ENCODE measurements around the gene HNRNPA3. TPM values are rescaled to one million over a fixed set of nuclear protein-coding genes. Genes with fewer than 3 reads are reported as not detected.

Gene HNRNPA3
- total and polyA plus RNA-seq, 2 of the 13 experiments (the other 11 are each of a cell fraction or from before 2014, with no cell fraction given): 73.3 to 97.7 TPM

DNA sequence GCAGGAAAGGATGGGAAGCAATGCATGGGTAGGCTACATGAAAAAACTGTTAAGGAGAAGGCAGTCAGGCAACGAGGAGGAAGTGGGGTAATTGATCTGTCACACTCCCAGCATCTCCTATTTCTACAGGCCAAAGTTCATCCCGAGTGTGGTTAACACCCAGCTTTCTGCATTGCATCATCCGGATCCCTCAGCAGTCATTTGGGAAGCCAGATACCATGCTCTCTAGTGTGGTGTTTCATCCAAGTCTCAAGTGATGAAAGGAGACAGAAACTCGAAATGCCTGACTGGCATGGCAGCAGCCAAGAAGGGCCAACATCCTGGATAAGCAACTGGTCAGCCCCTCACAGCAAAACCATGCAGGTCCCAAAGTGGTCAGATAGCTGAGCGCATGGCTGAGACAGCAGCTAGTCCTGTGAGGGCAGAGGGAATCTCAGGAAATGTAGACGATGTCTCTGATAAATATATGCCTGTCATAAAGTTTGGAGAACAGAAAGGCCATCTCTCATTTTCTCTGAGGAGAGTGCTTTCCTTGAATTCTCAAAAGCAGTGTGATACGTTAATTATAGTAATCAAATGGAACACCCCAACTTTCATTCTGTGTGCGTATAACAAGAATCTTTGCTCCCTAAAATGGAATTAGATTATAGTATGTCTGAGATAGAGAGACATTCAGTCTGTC lies 24.8 kb upstream of the HNRNPA3 start (continued):
- TF ChIP-seq, protein P1, sequence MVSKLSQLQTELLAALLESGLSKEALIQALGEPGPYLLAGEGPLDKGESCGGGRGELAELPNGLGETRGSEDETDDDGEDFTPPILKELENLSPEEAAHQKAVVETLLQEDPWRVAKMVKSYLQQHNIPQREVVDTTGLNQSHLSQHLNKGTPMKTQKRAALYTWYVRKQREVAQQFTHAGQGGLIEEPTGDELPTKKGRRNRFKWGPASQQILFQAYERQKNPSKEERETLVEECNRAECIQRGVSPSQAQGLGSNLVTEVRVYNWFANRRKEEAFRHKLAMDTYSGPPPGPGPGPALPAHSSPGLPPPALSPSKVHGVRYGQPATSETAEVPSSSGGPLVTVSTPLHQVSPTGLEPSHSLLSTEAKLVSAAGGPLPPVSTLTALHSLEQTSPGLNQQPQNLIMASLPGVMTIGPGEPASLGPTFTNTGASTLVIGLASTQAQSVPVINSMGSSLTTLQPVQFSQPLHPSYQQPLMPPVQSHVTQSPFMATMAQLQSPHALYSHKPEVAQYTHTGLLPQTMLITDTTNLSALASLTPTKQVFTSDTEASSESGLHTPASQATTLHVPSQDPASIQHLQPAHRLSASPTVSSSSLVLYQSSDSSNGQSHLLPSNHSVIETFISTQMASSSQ (IDR thresholded peaks at IDR 0.05; ENCODE audit: low read depth): no peak
- TF ChIP-seq, protein P1 (CRISPR knock-in tag; IDR thresholded peaks at IDR 0.05; ENCODE audit: borderline replicate concordance): peak; percentile 71; the same call in 1 of the 2 replicates
- TF ChIP-seq ZNF562 (CRISPR knock-in tag; IDR thresholded peaks at IDR 0.05; ENCODE audit: borderline replicate concordance) (no peak), ZNF703 (CRISPR knock-in tag; IDR thresholded peaks at IDR 0.05; ENCODE audit: borderline replicate concordance) (no peak), ZNF547 (CRISPR knock-in tag; IDR thresholded peaks at IDR 0.05) (no peak), ZNF337 (CRISPR knock-in tag; IDR thresholded peaks at IDR 0.05; ENCODE audit: borderline replicate concordance, low read depth) (peak; percentile 52; the same call in 1 of the 2 replicates), SP1 (IDR thresholded peaks at IDR 0.05) (no peak), SP1 (CRISPR knock-in tag; IDR thresholded peaks at IDR 0.05) (no peak), ETV6 (CRISPR knock-in tag; conservative IDR thresholded peaks at IDR 0.05) (no peak), ZSCAN20 (CRISPR knock-in tag; IDR thresholded peaks at IDR 0.05; ENCODE audit: borderline replicate concordance) (no peak), GABPB1 (CRISPR knock-in tag; IDR thresholded peaks at IDR 0.05) (peak; percentile 87), ZSCAN29 (CRISPR knock-in tag; conservative IDR thresholded peaks at IDR 0.05) (peak; percentile 97), PHF5A (CRISPR knock-in tag; IDR thresholded peaks at IDR 0.05; ENCODE audit: low read depth, unreplicated experiment) (peak; percentile 94), SP4 (CRISPR knock-in tag; IDR thresholded peaks at IDR 0.05) (peak; percentile 28; the same call in 1 of the 2 replicates), MAZ (IDR thresholded peaks at IDR 0.05; ENCODE audit: borderline replicate concordance, low read depth, low read length) (no peak), MAZ (CRISPR knock-in tag; IDR thresholded peaks at IDR 0.05; ENCODE audit: low read depth) (peak; percentile 75), ZNF546 (CRISPR knock-in tag; conservative IDR thresholded peaks at IDR 0.05) (no peak)
- TF ChIP-seq, protein P2, sequence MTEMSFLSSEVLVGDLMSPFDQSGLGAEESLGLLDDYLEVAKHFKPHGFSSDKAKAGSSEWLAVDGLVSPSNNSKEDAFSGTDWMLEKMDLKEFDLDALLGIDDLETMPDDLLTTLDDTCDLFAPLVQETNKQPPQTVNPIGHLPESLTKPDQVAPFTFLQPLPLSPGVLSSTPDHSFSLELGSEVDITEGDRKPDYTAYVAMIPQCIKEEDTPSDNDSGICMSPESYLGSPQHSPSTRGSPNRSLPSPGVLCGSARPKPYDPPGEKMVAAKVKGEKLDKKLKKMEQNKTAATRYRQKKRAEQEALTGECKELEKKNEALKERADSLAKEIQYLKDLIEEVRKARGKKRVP (CRISPR knock-in tag; IDR thresholded peaks at IDR 0.05): peak; percentile 97 to 100
- TF ChIP-seq, protein P3, sequence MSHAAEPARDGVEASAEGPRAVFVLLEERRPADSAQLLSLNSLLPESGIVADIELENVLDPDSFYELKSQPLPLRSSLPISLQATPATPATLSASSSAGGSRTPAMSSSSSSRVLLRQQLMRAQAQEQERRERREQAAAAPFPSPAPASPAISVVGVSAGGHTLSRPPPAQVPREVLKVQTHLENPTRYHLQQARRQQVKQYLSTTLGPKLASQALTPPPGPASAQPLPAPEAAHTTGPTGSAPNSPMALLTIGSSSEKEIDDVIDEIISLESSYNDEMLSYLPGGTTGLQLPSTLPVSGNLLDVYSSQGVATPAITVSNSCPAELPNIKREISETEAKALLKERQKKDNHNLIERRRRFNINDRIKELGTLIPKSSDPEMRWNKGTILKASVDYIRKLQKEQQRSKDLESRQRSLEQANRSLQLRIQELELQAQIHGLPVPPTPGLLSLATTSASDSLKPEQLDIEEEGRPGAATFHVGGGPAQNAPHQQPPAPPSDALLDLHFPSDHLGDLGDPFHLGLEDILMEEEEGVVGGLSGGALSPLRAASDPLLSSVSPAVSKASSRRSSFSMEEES (CRISPR knock-in tag; IDR thresholded peaks at IDR 0.05): peak; percentile 82
- TF ChIP-seq, protein P4, sequence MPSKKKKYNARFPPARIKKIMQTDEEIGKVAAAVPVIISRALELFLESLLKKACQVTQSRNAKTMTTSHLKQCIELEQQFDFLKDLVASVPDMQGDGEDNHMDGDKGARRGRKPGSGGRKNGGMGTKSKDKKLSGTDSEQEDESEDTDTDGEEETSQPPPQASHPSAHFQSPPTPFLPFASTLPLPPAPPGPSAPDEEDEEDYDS (CRISPR knock-in tag; IDR thresholded peaks at IDR 0.05): peak; percentile 72
- TF ChIP-seq, protein P5, sequence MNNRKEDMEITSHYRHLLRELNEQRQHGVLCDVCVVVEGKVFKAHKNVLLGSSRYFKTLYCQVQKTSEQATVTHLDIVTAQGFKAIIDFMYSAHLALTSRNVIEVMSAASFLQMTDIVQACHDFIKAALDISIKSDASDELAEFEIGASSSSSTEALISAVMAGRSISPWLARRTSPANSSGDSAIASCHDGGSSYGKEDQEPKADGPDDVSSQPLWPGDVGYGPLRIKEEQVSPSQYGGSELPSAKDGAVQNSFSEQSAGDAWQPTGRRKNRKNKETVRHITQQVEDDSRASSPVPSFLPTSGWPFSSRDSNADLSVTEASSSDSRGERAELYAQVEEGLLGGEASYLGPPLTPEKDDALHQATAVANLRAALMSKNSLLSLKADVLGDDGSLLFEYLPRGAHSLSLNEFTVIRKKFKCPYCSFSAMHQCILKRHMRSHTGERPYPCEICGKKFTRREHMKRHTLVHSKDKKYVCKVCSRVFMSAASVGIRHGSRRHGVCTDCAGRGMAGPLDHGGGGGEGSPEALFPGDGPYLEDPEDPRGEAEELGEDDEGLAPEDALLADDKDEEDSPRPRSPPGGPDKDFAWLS (CRISPR knock-in tag; IDR thresholded peaks at IDR 0.05; ENCODE audit: borderline replicate concordance): no peak

All from HepG2 (cell line).